HG03280 (cell line): ENCODE measurements around the gene FAAP20.

Source experiments
- ATAC-seq: cut with Tn5 transposase; IDR thresholded peaks from one replicate; pipeline ENCODE4 v1.9.1; 2021; ENCODE audit warnings: mild to moderate bottlenecking, moderate library complexity; ENCODE audit not compliant: unreplicated experiment

Gene FAAP20

GRCh38 chr1:2230781-2231531, 36.4 kb upstream of the FAAP20 start:
- no peak for ATAC-seq

GRCh38 chr1:2229911-2230731, 35.5 kb upstream of the FAAP20 start:
- ATAC-seq = no peak

- no peak for ATAC-seq
Measured at GRCh38 chr1:2229037-2229864, 34.7 kb upstream of the FAAP20 start.

GRCh38 chr1:2228694-2229036, 34.1 kb upstream of the FAAP20 start:
- ATAC-seq = no peak

DNA sequence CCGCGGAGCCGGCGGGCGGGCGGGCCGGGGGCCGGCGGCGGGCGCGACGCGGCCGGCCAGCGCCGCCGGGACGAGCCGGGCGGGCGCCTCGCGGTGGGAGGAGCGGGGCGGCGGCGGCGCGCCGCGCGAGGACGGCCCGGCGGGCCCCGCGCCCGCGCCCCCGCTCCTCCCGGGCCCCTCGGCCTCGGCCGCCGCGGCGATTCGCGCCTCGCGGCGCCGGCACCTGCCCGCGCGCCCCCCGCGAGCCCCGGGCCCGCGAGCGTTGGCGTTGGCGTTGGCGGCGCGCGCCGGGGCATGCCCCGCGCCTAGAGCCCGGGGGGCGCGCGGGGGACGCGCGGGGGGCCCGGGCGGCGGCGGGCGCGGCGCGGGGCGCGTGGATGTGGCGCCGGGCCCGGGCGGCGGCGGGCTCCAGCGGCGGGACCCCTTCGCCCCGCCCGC, 33.6 kb upstream of the FAAP20 start, which contains the start of gene SKI:
TSS of gene SKI (plus strand) at position 163 of the 438 bp plus-strand sequence. CDS start 448 bp downstream, outside the sequence.
- ATAC-seq = no peak

GRCh38 chr1:2227346-2228156, 33.0 kb upstream of the FAAP20 start:
- peak; percentile 87 for ATAC-seq

DNA sequence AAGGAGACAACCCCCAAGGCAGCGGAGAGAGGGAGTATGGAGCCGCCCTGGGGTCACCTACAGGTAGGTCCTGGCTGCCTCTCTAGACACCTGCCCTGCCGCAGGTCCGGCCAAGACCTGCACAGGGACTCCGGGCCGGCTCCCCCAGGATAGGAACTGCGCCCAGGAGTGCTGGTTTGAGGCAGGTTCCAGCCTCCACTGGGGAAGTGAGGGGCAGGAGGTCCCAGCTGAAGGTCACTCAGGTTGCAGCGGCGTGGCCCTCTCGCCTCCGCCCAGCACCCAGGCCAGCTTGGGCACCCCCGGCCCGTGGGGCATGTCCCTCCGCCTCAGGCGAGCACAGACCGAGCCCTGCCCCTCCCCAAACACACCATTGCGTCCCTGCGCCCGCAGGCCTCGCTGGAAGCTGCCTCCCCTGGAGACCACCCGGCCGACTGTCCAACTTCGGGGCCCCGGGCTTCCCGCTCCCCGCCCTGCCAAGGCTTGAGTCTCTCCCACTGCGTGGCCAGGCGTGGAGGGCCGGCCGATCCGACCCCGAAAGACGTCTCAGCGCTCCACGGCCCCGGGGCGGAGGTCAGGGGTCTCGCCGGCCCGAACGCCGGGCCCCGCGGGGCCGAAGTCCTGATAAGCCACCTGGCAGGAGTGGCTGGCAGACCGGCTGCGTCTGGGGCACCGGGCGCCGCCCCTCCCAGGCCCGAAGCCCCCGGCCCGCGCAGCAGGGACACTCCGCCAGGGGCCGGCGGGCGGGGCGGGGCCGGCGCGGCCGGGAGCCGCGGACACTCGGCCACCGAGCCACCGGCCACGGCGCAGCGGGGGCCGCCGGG, 32.2 kb upstream of the FAAP20 start:
- peak; percentile 0 for ATAC-seq

- ATAC-seq = no peak
Measured at GRCh38 chr1:2224631-2225428, 30.3 kb upstream of the FAAP20 start.

GRCh38 chr1:2224170-2224584, 29.6 kb upstream of the FAAP20 start:
- no peak for ATAC-seq

DNA sequence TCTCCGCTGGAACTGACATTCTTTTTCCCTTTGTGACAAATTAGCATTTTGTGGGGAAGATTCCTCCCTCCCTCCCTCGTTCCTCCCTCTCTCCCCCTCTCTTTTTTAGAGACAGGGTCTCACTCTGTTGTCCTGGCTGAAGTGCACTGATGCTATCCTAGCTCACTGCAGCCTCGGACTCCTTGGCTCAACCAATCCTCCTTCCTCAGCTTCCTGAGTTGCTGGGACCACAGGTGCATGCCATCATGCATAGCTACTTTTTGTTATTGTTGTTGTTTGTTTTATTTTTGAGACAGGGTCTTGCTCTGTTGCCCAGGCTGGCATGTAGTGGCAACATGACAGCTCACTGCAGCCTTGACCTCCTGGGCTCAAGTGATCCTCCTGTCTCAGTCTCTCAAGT, 26.7 kb upstream of the FAAP20 start:
- no peak for ATAC-seq

DNA sequence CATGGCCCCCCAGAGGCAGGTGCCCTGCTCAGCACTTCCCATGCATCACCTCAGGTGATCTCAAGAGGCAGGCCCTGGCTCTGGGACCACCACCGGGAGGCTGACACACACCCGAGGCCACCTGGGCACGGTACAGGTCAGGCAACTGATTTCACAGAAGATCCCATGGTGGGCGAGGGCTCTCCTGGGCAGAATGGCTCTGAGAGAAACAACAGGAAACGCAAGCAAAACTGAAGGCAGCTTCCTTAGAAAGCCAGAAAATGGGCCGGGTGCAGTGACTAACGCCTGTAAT, 22.1 kb upstream of the FAAP20 start:
- ATAC-seq = no peak

- ATAC-seq = no peak
Measured at GRCh38 chr1:2215909-2216766, 21.6 kb upstream of the FAAP20 start.

- no peak for ATAC-seq
Measured at GRCh38 chr1:2215329-2215728, 20.8 kb upstream of the FAAP20 start.

DNA sequence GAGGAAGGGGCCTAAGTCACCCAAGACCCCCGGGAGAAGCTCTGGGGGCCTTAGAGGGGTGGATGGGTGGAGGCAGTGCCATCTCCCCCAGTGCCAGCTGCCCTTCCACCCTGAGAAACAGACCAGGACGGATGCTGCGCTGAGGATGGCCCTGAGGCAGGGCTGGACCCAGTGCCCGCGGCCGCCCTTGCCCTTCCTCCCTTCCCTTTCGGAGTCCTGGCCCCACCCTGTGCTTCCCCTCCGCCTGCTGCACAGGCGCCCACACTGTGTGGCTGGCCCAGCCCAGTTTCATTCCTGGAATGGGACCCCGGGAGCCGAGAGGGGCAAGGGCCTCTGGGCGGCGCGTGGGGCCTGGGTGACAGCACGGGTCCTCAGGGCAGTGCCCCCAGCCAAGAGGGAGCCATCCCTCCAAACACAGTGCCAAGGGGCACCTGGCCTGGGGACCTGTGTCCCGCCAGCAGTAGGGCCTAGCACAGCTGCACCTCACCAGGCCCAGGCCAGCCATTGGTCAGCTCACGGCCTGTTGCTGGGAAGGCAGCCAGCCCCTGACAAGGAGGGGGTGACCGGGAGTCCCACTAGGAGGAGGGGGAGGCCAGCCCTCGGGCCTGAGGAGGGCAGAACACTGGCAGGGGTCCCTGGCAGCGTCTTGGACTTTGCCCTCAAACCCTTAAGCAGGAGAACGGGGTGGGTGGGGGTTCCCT, 20.1 kb upstream of the FAAP20 start:
- no peak for ATAC-seq

GRCh38 chr1:2213576-2214505, 19.3 kb upstream of the FAAP20 start:
- no peak for ATAC-seq
